Gastroesophageal sphincter (tissue), 3 donors: ENCODE data around the gene SUN5.
"Not testable (repeated sequence)": the region's sequence is repeated elsewhere in the genome, so short reads cannot be mapped to it uniquely, and the experiment has no call there.

Experiments
- CTCF ChIP-seq, 4 experiments: fragments of 200-600 bp in 2 of 4; fragments of 450-650 bp in 2 of 4; sonication (generic) in 1 of 4; IDR thresholded peaks; one replicate each; pipeline ENCODE4 v1.5.1; 2017 to 2019; ENCODE audit warnings: antibody characterized with exemption in 4 of 4, mild to moderate bottlenecking in 2 of 4, moderate library complexity in 2 of 4
- EP300 ChIP-seq: sonication (generic); formaldehyde crosslinking; IDR thresholded peaks from one replicate; pipeline ENCODE4 v1.6.1; 2017; ENCODE audit warnings: antibody characterized with exemption, mild to moderate bottlenecking
- POLR2A ChIP-seq, 2 donors: fragments of 450-650 bp; IDR thresholded peaks; one replicate each; pipeline ENCODE4 v1.6.1; 2017; ENCODE audit warnings: antibody characterized with exemption in 2 of 2, mild to moderate bottlenecking in 2 of 2, moderate library complexity in 1 of 2

GRCh38 chr20:32950539-32950938 is 53.7 kb downstream of the SUN5 start:
- TF ChIP-seq CTCF (IDR thresholded peaks at IDR 0.05); POLR2A (IDR thresholded peaks at IDR 0.05); EP300: not testable (repeated sequence)
